Measurements from ENCODE around the gene MKNK2. TPM values are rescaled to one million over a fixed set of nuclear protein-coding genes. Genes with fewer than 3 reads are reported as not detected.

The MKNK2 gene
- total and polyA plus RNA-seq, 10 of the 15 experiments (the other 5 are each of a cell fraction or from before 2014, with no cell fraction given) = 9.6 to 365 (median 69.9) TPM

DNA sequence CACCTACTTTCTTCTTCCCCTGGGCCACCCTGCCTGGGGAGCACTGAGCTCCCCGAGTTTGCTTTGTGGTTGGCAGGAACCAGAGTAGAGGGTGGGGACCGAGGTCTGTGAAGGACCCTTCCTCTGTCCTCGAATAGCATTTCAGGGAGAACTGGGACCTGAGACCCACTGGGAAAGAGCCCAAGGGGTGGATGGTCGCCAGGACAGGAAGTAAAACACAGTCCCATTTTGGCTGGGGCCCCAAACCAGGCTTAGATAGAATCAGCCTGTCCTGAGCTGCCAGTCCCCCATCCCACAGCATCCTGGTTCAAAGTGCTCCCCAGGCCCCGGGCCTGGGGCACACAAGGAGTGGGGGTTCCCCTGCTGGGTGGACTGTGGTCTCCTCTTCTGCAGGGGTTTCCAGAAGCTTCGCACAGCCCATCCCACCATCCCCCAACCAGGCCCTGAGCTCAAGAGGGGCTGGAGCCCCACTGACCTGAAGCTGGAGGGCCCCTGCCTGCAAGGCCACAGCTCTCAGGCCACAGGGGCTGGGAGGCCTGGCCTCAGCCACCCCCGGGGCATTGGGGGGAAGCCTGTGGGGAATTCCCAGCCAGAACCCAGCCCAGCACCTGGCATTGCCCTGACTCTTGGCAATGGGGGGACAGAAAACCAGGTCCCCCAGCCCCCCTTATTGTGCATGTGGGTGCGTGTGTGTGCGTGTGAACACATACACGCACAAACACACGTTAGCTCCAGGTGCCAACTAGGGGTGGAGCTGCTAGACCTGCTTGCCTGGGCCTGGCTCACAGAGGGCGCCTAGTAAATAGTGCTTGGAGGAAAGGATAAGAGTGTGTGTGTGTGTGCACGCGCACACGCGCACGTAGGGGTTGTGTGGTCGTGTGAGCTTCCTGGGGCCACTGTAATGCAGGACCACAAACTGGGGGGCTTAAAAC is 995 bp upstream of the MKNK2 start (continued):
- TF ChIP-seq, protein P1, sequence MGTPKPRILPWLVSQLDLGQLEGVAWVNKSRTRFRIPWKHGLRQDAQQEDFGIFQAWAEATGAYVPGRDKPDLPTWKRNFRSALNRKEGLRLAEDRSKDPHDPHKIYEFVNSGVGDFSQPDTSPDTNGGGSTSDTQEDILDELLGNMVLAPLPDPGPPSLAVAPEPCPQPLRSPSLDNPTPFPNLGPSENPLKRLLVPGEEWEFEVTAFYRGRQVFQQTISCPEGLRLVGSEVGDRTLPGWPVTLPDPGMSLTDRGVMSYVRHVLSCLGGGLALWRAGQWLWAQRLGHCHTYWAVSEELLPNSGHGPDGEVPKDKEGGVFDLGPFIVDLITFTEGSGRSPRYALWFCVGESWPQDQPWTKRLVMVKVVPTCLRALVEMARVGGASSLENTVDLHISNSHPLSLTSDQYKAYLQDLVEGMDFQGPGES (IDR thresholded peaks at IDR 0.05) = no peak
- TF ChIP-seq POLR2A (IDR thresholded peaks at IDR 0.05; ENCODE audit: low read depth, low read length) (peak; percentile 33; the same call in 1 of the 2 replicates), EP300 (IDR thresholded peaks at IDR 0.05; ENCODE audit: borderline replicate concordance in 1 of 2, control insufficient read depth in 1 of 2, low read depth in 2 of 2, low read length in 2 of 2) (peak in 1 of 2 experiments; percentile 37; a peak in 1 of 4 replicates), E2F4 (IDR thresholded peaks at IDR 0.05; ENCODE audit: low read depth, low read length) (no peak), ZBTB40 (IDR thresholded peaks at IDR 0.05; ENCODE audit: borderline replicate concordance) (no peak), KAT2A (conservative IDR thresholded peaks at IDR 0.05; ENCODE audit: control insufficient read depth, low read depth, low read length) (no peak), CHD1 (IDR thresholded peaks at IDR 0.05; ENCODE audit: low read depth, low read length) (no peak), ZBTB4 (CRISPR knock-in tag; IDR thresholded peaks at IDR 0.05) (no peak), NR2C1 (IDR thresholded peaks at IDR 0.05) (no peak), SREBF1 (IDR thresholded peaks at IDR 0.05; ENCODE audit: low read length) (no peak), ESRRA (IDR thresholded peaks at IDR 0.05; ENCODE audit: low read length) (no peak), CHD4 (IDR thresholded peaks at IDR 0.05) (no peak; the same call in none of the 2 replicates)
- TF ChIP-seq, protein P2, sequence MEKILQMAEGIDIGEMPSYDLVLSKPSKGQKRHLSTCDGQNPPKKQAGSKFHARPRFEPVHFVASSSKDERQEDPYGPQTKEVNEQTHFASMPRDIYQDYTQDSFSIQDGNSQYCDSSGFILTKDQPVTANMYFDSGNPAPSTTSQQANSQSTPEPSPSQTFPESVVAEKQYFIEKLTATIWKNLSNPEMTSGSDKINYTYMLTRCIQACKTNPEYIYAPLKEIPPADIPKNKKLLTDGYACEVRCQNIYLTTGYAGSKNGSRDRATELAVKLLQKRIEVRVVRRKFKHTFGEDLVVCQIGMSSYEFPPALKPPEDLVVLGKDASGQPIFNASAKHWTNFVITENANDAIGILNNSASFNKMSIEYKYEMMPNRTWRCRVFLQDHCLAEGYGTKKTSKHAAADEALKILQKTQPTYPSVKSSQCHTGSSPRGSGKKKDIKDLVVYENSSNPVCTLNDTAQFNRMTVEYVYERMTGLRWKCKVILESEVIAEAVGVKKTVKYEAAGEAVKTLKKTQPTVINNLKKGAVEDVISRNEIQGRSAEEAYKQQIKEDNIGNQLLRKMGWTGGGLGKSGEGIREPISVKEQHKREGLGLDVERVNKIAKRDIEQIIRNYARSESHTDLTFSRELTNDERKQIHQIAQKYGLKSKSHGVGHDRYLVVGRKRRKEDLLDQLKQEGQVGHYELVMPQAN (conservative IDR thresholded peaks at IDR 0.05) = no peak; the same call in 1 of the 2 replicates
